HCT116 (cell line): ENCODE measurements around the gene TCEA3. TPM values are rescaled to one million over a fixed set of nuclear protein-coding genes. Genes with fewer than 3 reads are reported as not detected.

Experiments used
- ATAC-seq: fragments of 200-7000 bp; cut with Tn5 transposase; 2 replicates; pipeline ENCODE4 v1.9.1; 2020; ENCODE audit warnings: mild to moderate bottlenecking, moderate library complexity
- BruUV-seq: library from RNA; stranded (reverse); fragments of 400-500 nt; replicated peaks from 2 replicates; lab custom pipeline; 2021; lab: Mats Ljungman, UMichigan
- CTCF ChIA-PET: fragments of 300-600 bp; sonication (Branson Sonifier 250); formaldehyde crosslinking; loops from one replicate; lab custom pipeline; 2021; ENCODE audit warnings: antibody characterized with exemption; lab: Charles Lee
- POLR2A ChIA-PET: fragments of 300-600, 350-600 bp; sonication (Branson Sonifier 250); formaldehyde crosslinking; loops from one replicate; lab custom pipeline; 2021; ENCODE audit warnings: antibody characterized with exemption; lab: Charles Lee
- RAD21 ChIA-PET, 2 experiments: fragments of 300-600 bp; sonication (Branson Sonifier 250); formaldehyde crosslinking; loops; one replicate each; lab custom pipeline; 2023; ENCODE audit warnings: low total read pairs in 2 of 2; ENCODE audit not compliant: uncharacterized antibody in 2 of 2, unreplicated experiment in 2 of 2, low non-redundant PET in 1 of 2; lab: Charles Lee
- DNase-seq: peaks from one replicate; pipeline ENCODE4 v3.0.0-alpha.2; 2010; ENCODE audit warnings: low read depth, low spot score
- H2AFZ ChIP-seq: fragments of 200-600 bp; shearing (Covaris generic), sonication (generic); 2 replicates; pipeline ENCODE4 v1.6.1; 2017; ENCODE audit warnings: low read depth, mixed run types, mixed read lengths, antibody characterized with exemption, low read length; ENCODE audit not compliant: poor library complexity, severe bottlenecking
- H3K27ac ChIP-seq: 2 replicates; pipeline ENCODE4 v1.5.1; 2012; ENCODE audit warnings: low read depth, low read length
- H3K27me3 ChIP-seq: fragments of 200-600 bp; sonication (generic); 2 replicates; pipeline ENCODE4 v1.6.1; 2016; ENCODE audit warnings: mixed run types, low read length, mixed read lengths; ENCODE audit not compliant: insufficient read depth
- H3K36me3 ChIP-seq, 2 experiments: fragments of 200-500 bp in 1 of 2; fragments of 200-600 bp in 1 of 2; sonication (Bioruptor generic) in 1 of 2; sonication (generic) in 1 of 2; 2 replicates each; pipeline versions ENCODE4 v1.5.1 to v1.6.1; 2014 to 2016; ENCODE audit warnings: low read length in 2 of 2, inconsistent platforms in 1 of 2, mixed read lengths in 1 of 2, mixed run types in 1 of 2; ENCODE audit not compliant: insufficient read depth in 2 of 2, control insufficient read depth in 1 of 2
- H3K4me1 ChIP-seq, 2 experiments: fragments of 200-600 bp in 1 of 2; sonication (generic) in 1 of 2; 2 replicates each; pipeline versions ENCODE4 v1.5.1 to v1.6.1; 2012 to 2017; ENCODE audit warnings: low read length in 2 of 2, inconsistent platforms in 1 of 2, mild to moderate bottlenecking in 1 of 2, mixed read lengths in 1 of 2, mixed run types in 1 of 2, moderate library complexity in 1 of 2; ENCODE audit not compliant: insufficient read depth in 2 of 2, control insufficient read depth in 1 of 2
- H3K4me2 ChIP-seq: fragments of 200-600 bp; sonication (generic); 2 replicates; pipeline ENCODE4 v1.6.1; 2017; ENCODE audit warnings: mixed run types, low read length, mixed read lengths
- H3K4me3 ChIP-seq, 2 experiments: fragments of 200-600 bp in 1 of 2; sonication (generic) in 1 of 2; replicated peaks in 1 of 2; 2 replicates each; pipeline ENCODE4 v1.5.1; 2011 to 2016; ENCODE audit warnings: low read length in 2 of 2, control low read depth in 1 of 2, low read depth in 1 of 2, mild to moderate bottlenecking in 1 of 2, mixed read lengths in 1 of 2, mixed run types in 1 of 2
- H3K79me2 ChIP-seq: fragments of 200-600 bp; sonication (generic); 2 replicates; pipeline ENCODE4 v1.6.1; 2017; ENCODE audit warnings: mild to moderate bottlenecking, mixed run types, low read length, moderate library complexity, mixed read lengths; ENCODE audit not compliant: insufficient read depth
- H3K9ac ChIP-seq: fragments of 200-600 bp; sonication (generic); 2 replicates; pipeline ENCODE4 v1.6.1; 2016; ENCODE audit warnings: low read length, mixed read lengths
- H3K9me2 ChIP-seq: fragments of 200-600 bp; sonication (generic), shearing (Covaris generic); 2 replicates; pipeline ENCODE4 v1.6.1; 2017; ENCODE audit warnings: mixed run types, mild to moderate bottlenecking, moderate library complexity; ENCODE audit not compliant: insufficient read depth
- H3K9me3 ChIP-seq, 2 experiments: fragments of 200-500 bp in 1 of 2; fragments of 200-600 bp in 1 of 2; sonication (Bioruptor generic) in 1 of 2; sonication (generic) in 1 of 2; 2 replicates each; pipeline ENCODE4 v1.6.1; 2014 to 2017; ENCODE audit warnings: low read length in 2 of 2, mixed read lengths in 2 of 2, inconsistent platforms in 1 of 2, low read depth in 1 of 2, mild to moderate bottlenecking in 1 of 2, mixed run types in 1 of 2, moderate library complexity in 1 of 2; ENCODE audit not compliant: control insufficient read depth in 1 of 2, insufficient read depth in 1 of 2
- H4K20me1 ChIP-seq: fragments of 200-600 bp; sonication (generic), shearing (Covaris generic); 2 replicates; pipeline ENCODE4 v1.6.1; 2017; ENCODE audit warnings: mixed run types, mild to moderate bottlenecking, moderate library complexity; ENCODE audit not compliant: insufficient read depth
- CBX3 ChIP-seq: IDR thresholded peaks from 2 replicates; pipeline ENCODE4 v1.6.1; 2012; ENCODE audit warnings: low read depth
- CEBPB ChIP-seq: IDR thresholded peaks from 2 replicates; pipeline ENCODE4 v1.6.1; 2012; ENCODE audit warnings: low read depth
- EGR1 ChIP-seq: IDR thresholded peaks from 2 replicates; pipeline ENCODE4 v1.6.1; 2012; ENCODE audit warnings: low read depth
- EZH2 ChIP-seq: fragments of 200-600 bp; sonication (generic); IDR thresholded peaks from 2 replicates; pipeline ENCODE4 v1.6.1; 2017; ENCODE audit warnings: antibody characterized with exemption, mixed run types
- EZH2phosphoT487 ChIP-seq: fragments of 200-600 bp; IDR thresholded peaks from 2 replicates; pipeline ENCODE4 v1.6.1; 2018; ENCODE audit warnings: antibody characterized with exemption, borderline replicate concordance
- JUND ChIP-seq: IDR thresholded peaks from 2 replicates; pipeline ENCODE4 v1.6.1; 2012
- POLR2A ChIP-seq: IDR thresholded peaks from 2 replicates; pipeline ENCODE4 v1.7.0; 2011; ENCODE audit warnings: borderline replicate concordance; ENCODE audit not compliant: insufficient read depth, insufficient read length; ENCODE audit errors: extremely low read depth
- POLR2AphosphoS5 ChIP-seq: IDR thresholded peaks from 2 replicates; pipeline ENCODE4 v1.6.1; 2011; ENCODE audit warnings: mild to moderate bottlenecking, low read depth, low read length, moderate library complexity
- RAD21 ChIP-seq: IDR thresholded peaks from 2 replicates; pipeline ENCODE4 v1.6.1; 2012; ENCODE audit warnings: low read depth, mild to moderate bottlenecking
- SIN3A ChIP-seq: IDR thresholded peaks from 2 replicates; pipeline ENCODE4 v1.6.1; 2012; ENCODE audit warnings: low read depth
- SP1 ChIP-seq: IDR thresholded peaks from 2 replicates; pipeline ENCODE4 v1.6.1; 2012; ENCODE audit warnings: low read depth
- SRF ChIP-seq: IDR thresholded peaks from 2 replicates; pipeline ENCODE4 v1.6.1; 2012; ENCODE audit warnings: low read depth
- TCF7L2 ChIP-seq: IDR thresholded peaks from 2 replicates; pipeline ENCODE4 v1.7.0; 2011; ENCODE audit warnings: borderline replicate concordance, inconsistent platforms; ENCODE audit not compliant: insufficient read depth, insufficient read length; ENCODE audit errors: extremely low read depth
- YY1 ChIP-seq: IDR thresholded peaks from 2 replicates; pipeline ENCODE4 v1.6.1; 2011; ENCODE audit warnings: low read length, low read depth, moderate library complexity, mild to moderate bottlenecking; ENCODE audit not compliant: insufficient replicate concordance; ENCODE audit errors: extremely low read depth
- ZFX ChIP-seq: fragments of 450-650 bp; IDR thresholded peaks from 2 replicates; pipeline ENCODE4 v1.6.1; 2017
- ZNF274 ChIP-seq: fragments of 200-500 bp; sonication (Bioruptor generic); IDR thresholded peaks from 2 replicates; pipeline ENCODE4 v1.6.1; 2014; ENCODE audit warnings: mild to moderate bottlenecking, low read depth, low read length, inconsistent platforms
- intact Hi-C: fragments of 100-400 bp; cut with micrococcal nuclease; formaldehyde crosslinking; loops from 2 replicates; pipeline ENCODE4 v1.10.0; 2022
- total RNA-seq: library from RNA; stranded (reverse); gene quantifications from one replicate; pipeline ENCODE4 v1.2.1, GENCODE V29; 2021; ENCODE audit not compliant: unreplicated experiment
- TF ChIP-seq, protein P1 (sequence below), 3 experiments: fragments of 200-600 bp in 1 of 3; sonication (generic) in 1 of 3; IDR thresholded peaks in 2 of 3; conservative IDR thresholded peaks in 1 of 3; 2 replicates each; pipeline ENCODE4 v1.5.1; 2012 to 2017; ENCODE audit warnings: low read depth in 2 of 3, low read length in 2 of 3, antibody characterized with exemption in 1 of 3, borderline replicate concordance in 1 of 3, control low read depth in 1 of 3, mild to moderate bottlenecking in 1 of 3, mixed read lengths in 1 of 3, mixed run types in 1 of 3, moderate library complexity in 1 of 3; ENCODE audit not compliant: insufficient read depth in 1 of 3
- TF ChIP-seq, protein P2 (sequence below): IDR thresholded peaks from 2 replicates; pipeline ENCODE4 v1.6.1; 2012
- TF ChIP-seq, protein P3 (sequence below): IDR thresholded peaks from 2 replicates; pipeline ENCODE4 v1.6.1; 2012
- TF ChIP-seq, protein P4 (sequence below): IDR thresholded peaks from 2 replicates; pipeline ENCODE4 v1.6.1; 2012; ENCODE audit warnings: low read depth

TCEA3 gene
- total RNA-seq, 1 experiment from 2014 or later, result 3.7 TPM

DNA sequence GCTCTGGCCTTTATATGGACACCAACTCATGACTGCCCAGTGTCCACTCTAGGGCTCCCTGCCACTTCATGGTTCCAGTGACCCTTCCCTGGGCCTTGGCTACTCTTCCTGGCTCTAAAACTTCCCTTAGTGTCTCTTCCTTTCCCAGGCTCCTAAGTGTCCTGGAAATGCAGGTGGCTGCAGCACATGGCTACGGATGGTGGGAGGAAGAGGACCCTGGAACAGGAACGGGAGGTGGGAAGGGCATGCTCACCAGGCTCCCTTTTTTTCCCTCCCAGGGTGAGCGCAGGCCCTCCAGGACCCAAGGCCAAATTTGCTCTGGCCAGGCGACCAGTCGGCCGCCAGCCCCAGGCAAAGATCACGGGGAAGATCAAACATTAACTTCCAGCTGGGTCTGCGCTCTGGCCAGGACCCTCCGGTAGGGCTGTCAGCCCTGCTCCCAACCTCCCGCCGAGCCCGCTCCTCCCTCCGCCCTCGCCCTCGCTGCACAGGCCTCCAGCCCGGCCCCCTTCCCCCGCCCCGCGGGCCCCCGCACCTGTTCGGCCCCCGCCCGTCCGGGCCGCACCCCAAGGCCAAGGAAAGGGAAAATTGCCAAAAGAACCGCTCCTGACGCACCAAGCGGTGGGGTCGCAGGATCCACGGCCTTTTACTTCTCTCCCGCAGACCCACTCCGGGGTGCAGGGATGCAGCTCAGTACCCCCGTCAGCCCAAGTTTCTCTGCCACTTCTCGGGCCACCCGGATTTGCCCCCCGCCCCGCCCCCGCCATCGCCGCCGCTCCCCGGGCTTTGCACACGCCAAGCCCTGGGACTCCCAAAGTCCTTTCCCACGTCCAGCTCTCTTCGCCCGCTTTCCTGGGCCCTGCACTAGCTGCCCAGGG lies 894 bp downstream of the TCEA3 start:
- H3K79me2 ChIP-seq, result no peaks in the 10 kb centered on the region
- no peak overlapping the region for H3K27ac ChIP-seq
- peaks cover 0 to 13% of the 10 kb centered on the region in 2 experiments; a peak in 1 of 4 replicates for H3K4me1 ChIP-seq
- peak overlapping the region in 1 of 2 experiments; percentile 47; a peak in 2 of 4 replicates for H3K4me3 ChIP-seq
- H3K4me2 ChIP-seq, result peak overlapping the region; percentile 72
- RAD21 ChIA-PET, result no interaction called here
- no peaks in the 10 kb centered on the region for H3K9me3 ChIP-seq
- no peak for DNase-seq
- POLR2A ChIA-PET, result no interaction called here
- H4K20me1 ChIP-seq, result no peaks in the 10 kb centered on the region
- no peaks in the 10 kb centered on the region for H3K36me3 ChIP-seq
- H3K9ac ChIP-seq, result 0 out of 2 replicates have a peak overlapping the region, but pooled peaks have one; percentile 41
- no peak for ATAC-seq
- CTCF ChIA-PET, result interaction anchor here (1.1 kb wide), 1 partner anchor 20 kb away, joined by 4 read pairs; no protein-coding TSS in a partner anchor
- H3K27me3 ChIP-seq, result no peaks in the 10 kb centered on the region
- TF ChIP-seq TCF7L2, result no peak
- no peak for TF ChIP-seq YY1
- TF ChIP-seq, protein P1, sequence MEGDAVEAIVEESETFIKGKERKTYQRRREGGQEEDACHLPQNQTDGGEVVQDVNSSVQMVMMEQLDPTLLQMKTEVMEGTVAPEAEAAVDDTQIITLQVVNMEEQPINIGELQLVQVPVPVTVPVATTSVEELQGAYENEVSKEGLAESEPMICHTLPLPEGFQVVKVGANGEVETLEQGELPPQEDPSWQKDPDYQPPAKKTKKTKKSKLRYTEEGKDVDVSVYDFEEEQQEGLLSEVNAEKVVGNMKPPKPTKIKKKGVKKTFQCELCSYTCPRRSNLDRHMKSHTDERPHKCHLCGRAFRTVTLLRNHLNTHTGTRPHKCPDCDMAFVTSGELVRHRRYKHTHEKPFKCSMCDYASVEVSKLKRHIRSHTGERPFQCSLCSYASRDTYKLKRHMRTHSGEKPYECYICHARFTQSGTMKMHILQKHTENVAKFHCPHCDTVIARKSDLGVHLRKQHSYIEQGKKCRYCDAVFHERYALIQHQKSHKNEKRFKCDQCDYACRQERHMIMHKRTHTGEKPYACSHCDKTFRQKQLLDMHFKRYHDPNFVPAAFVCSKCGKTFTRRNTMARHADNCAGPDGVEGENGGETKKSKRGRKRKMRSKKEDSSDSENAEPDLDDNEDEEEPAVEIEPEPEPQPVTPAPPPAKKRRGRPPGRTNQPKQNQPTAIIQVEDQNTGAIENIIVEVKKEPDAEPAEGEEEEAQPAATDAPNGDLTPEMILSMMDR (IDR thresholded peaks at IDR 0.05 in 2 of 3, conservative IDR thresholded peaks at IDR 0.05 in 1 of 3; ENCODE audit: borderline replicate concordance in 1 of 3, insufficient read depth in 1 of 3, low read depth in 2 of 3, low read length in 2 of 3), result no peak
- no peak for TF ChIP-seq EZH2phosphoT487
- TF ChIP-seq, protein P2, sequence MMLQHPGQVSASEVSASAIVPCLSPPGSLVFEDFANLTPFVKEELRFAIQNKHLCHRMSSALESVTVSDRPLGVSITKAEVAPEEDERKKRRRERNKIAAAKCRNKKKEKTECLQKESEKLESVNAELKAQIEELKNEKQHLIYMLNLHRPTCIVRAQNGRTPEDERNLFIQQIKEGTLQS, result no peak
- no peak for TF ChIP-seq JUND
- TF ChIP-seq CBX3, result no peak
- no peak for TF ChIP-seq SRF
- TF ChIP-seq ZFX, result no peak
- no peak for TF ChIP-seq EZH2
- TF ChIP-seq, protein P3, sequence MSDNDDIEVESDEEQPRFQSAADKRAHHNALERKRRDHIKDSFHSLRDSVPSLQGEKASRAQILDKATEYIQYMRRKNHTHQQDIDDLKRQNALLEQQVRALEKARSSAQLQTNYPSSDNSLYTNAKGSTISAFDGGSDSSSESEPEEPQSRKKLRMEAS, result no peak
- no peak for TF ChIP-seq SIN3A
- no peak for TF ChIP-seq SP1
- TF ChIP-seq, protein P4, sequence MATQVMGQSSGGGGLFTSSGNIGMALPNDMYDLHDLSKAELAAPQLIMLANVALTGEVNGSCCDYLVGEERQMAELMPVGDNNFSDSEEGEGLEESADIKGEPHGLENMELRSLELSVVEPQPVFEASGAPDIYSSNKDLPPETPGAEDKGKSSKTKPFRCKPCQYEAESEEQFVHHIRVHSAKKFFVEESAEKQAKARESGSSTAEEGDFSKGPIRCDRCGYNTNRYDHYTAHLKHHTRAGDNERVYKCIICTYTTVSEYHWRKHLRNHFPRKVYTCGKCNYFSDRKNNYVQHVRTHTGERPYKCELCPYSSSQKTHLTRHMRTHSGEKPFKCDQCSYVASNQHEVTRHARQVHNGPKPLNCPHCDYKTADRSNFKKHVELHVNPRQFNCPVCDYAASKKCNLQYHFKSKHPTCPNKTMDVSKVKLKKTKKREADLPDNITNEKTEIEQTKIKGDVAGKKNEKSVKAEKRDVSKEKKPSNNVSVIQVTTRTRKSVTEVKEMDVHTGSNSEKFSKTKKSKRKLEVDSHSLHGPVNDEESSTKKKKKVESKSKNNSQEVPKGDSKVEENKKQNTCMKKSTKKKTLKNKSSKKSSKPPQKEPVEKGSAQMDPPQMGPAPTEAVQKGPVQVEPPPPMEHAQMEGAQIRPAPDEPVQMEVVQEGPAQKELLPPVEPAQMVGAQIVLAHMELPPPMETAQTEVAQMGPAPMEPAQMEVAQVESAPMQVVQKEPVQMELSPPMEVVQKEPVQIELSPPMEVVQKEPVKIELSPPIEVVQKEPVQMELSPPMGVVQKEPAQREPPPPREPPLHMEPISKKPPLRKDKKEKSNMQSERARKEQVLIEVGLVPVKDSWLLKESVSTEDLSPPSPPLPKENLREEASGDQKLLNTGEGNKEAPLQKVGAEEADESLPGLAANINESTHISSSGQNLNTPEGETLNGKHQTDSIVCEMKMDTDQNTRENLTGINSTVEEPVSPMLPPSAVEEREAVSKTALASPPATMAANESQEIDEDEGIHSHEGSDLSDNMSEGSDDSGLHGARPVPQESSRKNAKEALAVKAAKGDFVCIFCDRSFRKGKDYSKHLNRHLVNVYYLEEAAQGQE, result no peak
- no peak for TF ChIP-seq POLR2A
- TF ChIP-seq RAD21, result no peak
- no peak for TF ChIP-seq EGR1
- TF ChIP-seq CEBPB, result no peak
- no peak for TF ChIP-seq POLR2AphosphoS5
- TF ChIP-seq ZNF274, result no peak
- intact Hi-C loops, result no loop called here
- H2AFZ ChIP-seq, result no peak overlapping the region
- H3K9me2 ChIP-seq, result no peaks in the 10 kb centered on the region
- BruUV-seq, result no TSS peak
